Liver (tissue), 3 donors: ENCODE data around the gene SNN.

Source experiments
- FOXA1 ChIP-seq: IDR thresholded peaks from 2 replicates; pipeline ENCODE4 v1.6.1; 2016; ENCODE audit warnings: antibody characterized with exemption
- FOXA2 ChIP-seq: IDR thresholded peaks from 2 replicates; pipeline ENCODE4 v1.6.1; 2016; ENCODE audit warnings: antibody characterized with exemption
- GABPA ChIP-seq, 2 donors: IDR thresholded peaks in 1 of 2; conservative IDR thresholded peaks in 1 of 2; 2 replicates each; pipeline ENCODE4 v1.6.1; 2016; ENCODE audit warnings: antibody characterized with exemption in 2 of 2, mild to moderate bottlenecking in 1 of 2, moderate library complexity in 1 of 2
- JUND ChIP-seq, 2 donors: IDR thresholded peaks; 2 replicates each; pipeline ENCODE4 v1.6.1; 2016; ENCODE audit warnings: antibody characterized with exemption in 2 of 2
- NR2F2 ChIP-seq: IDR thresholded peaks from 2 replicates; pipeline ENCODE4 v1.6.1; 2016; ENCODE audit warnings: antibody characterized with exemption
- RAD21 ChIP-seq, 2 donors: IDR thresholded peaks; 2 replicates each; pipeline ENCODE4 v1.6.1; 2016; ENCODE audit warnings: antibody characterized with exemption in 2 of 2, mild to moderate bottlenecking in 2 of 2
- SP1 ChIP-seq: IDR thresholded peaks from 2 replicates; pipeline ENCODE4 v1.6.1; 2018; ENCODE audit warnings: antibody characterized with exemption, mild to moderate bottlenecking
- TAF1 ChIP-seq: conservative IDR thresholded peaks from 2 replicates; pipeline ENCODE4 v1.6.1; 2016; ENCODE audit warnings: antibody characterized with exemption, mild to moderate bottlenecking
- YY1 ChIP-seq: IDR thresholded peaks from 2 replicates; pipeline ENCODE4 v1.6.1; 2016; ENCODE audit warnings: antibody characterized with exemption, mild to moderate bottlenecking
- TF ChIP-seq, protein P1 (sequence below): fragments of 150-350 bp; IDR thresholded peaks from 2 replicates; pipeline ENCODE4 v1.5.1; 2017; ENCODE audit warnings: improper control_type of control experiment, low read depth, low read length; ENCODE audit not compliant: missing input control
- TF ChIP-seq, protein P2 (sequence below): IDR thresholded peaks from 2 replicates; pipeline ENCODE4 v1.6.1; 2016; ENCODE audit warnings: antibody characterized with exemption
- TF ChIP-seq, protein P3 (sequence below): IDR thresholded peaks from 2 replicates; pipeline ENCODE4 v1.6.1; 2016; ENCODE audit warnings: antibody characterized with exemption
- TF ChIP-seq, protein P4 (sequence below): IDR thresholded peaks from 2 replicates; pipeline ENCODE4 v1.6.1; 2016; ENCODE audit warnings: antibody characterized with exemption, mild to moderate bottlenecking
- TF ChIP-seq, protein P5 (sequence below): IDR thresholded peaks from 2 replicates; pipeline ENCODE4 v1.6.1; 2016; ENCODE audit warnings: antibody characterized with exemption
- donor health status: healthy.
- donor health status: healthy.

DNA sequence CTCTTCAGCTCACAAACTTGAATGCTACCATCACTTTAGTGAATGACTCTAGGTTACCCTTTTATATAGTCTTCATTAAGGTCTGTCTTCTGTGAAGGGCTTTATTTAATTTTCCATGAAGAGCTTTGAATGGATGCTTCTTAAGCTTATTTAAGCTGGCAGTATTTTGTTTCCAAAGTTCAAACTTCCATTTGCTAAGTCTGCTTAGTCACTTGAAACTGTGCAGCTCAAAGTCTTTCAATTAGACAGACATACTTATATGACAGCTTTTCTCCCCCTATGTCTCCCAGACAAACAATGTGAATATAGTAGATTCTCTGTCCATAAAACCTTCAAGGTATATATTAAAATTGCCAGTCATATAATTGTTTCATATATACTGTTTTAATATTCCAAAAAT lies 50.9 kb downstream of the SNN start:
- no peak for TF ChIP-seq TAF1
- no peak for TF ChIP-seq RAD21 (IDR thresholded peaks at IDR 0.05)
- TF ChIP-seq, protein P1, sequence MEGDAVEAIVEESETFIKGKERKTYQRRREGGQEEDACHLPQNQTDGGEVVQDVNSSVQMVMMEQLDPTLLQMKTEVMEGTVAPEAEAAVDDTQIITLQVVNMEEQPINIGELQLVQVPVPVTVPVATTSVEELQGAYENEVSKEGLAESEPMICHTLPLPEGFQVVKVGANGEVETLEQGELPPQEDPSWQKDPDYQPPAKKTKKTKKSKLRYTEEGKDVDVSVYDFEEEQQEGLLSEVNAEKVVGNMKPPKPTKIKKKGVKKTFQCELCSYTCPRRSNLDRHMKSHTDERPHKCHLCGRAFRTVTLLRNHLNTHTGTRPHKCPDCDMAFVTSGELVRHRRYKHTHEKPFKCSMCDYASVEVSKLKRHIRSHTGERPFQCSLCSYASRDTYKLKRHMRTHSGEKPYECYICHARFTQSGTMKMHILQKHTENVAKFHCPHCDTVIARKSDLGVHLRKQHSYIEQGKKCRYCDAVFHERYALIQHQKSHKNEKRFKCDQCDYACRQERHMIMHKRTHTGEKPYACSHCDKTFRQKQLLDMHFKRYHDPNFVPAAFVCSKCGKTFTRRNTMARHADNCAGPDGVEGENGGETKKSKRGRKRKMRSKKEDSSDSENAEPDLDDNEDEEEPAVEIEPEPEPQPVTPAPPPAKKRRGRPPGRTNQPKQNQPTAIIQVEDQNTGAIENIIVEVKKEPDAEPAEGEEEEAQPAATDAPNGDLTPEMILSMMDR: no peak
- TF ChIP-seq GABPA (IDR thresholded peaks at IDR 0.05 in 1 of 2, conservative IDR thresholded peaks at IDR 0.05 in 1 of 2): no peak
- TF ChIP-seq, protein P2, sequence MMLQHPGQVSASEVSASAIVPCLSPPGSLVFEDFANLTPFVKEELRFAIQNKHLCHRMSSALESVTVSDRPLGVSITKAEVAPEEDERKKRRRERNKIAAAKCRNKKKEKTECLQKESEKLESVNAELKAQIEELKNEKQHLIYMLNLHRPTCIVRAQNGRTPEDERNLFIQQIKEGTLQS: no peak
- TF ChIP-seq YY1: no peak
- no peak for TF ChIP-seq JUND (IDR thresholded peaks at IDR 0.05)
- TF ChIP-seq, protein P3, sequence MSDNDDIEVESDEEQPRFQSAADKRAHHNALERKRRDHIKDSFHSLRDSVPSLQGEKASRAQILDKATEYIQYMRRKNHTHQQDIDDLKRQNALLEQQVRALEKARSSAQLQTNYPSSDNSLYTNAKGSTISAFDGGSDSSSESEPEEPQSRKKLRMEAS: no peak
- TF ChIP-seq NR2F2: no peak
- TF ChIP-seq SP1: no peak
- TF ChIP-seq FOXA1: no peak
- TF ChIP-seq, protein P4, sequence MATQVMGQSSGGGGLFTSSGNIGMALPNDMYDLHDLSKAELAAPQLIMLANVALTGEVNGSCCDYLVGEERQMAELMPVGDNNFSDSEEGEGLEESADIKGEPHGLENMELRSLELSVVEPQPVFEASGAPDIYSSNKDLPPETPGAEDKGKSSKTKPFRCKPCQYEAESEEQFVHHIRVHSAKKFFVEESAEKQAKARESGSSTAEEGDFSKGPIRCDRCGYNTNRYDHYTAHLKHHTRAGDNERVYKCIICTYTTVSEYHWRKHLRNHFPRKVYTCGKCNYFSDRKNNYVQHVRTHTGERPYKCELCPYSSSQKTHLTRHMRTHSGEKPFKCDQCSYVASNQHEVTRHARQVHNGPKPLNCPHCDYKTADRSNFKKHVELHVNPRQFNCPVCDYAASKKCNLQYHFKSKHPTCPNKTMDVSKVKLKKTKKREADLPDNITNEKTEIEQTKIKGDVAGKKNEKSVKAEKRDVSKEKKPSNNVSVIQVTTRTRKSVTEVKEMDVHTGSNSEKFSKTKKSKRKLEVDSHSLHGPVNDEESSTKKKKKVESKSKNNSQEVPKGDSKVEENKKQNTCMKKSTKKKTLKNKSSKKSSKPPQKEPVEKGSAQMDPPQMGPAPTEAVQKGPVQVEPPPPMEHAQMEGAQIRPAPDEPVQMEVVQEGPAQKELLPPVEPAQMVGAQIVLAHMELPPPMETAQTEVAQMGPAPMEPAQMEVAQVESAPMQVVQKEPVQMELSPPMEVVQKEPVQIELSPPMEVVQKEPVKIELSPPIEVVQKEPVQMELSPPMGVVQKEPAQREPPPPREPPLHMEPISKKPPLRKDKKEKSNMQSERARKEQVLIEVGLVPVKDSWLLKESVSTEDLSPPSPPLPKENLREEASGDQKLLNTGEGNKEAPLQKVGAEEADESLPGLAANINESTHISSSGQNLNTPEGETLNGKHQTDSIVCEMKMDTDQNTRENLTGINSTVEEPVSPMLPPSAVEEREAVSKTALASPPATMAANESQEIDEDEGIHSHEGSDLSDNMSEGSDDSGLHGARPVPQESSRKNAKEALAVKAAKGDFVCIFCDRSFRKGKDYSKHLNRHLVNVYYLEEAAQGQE: no peak
- TF ChIP-seq, protein P5, sequence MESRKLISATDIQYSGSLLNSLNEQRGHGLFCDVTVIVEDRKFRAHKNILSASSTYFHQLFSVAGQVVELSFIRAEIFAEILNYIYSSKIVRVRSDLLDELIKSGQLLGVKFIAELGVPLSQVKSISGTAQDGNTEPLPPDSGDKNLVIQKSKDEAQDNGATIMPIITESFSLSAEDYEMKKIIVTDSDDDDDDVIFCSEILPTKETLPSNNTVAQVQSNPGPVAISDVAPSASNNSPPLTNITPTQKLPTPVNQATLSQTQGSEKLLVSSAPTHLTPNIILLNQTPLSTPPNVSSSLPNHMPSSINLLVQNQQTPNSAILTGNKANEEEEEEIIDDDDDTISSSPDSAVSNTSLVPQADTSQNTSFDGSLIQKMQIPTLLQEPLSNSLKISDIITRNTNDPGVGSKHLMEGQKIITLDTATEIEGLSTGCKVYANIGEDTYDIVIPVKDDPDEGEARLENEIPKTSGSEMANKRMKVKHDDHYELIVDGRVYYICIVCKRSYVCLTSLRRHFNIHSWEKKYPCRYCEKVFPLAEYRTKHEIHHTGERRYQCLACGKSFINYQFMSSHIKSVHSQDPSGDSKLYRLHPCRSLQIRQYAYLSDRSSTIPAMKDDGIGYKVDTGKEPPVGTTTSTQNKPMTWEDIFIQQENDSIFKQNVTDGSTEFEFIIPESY: no peak
- no peak for TF ChIP-seq FOXA2
